ENCODE measurements around the gene PYGM.

Gene PYGM

GRCh38 chr11:64752175-64752970 lies 7.4 kb downstream of the PYGM start:
- DNase-seq, result no peak

- DNase-seq, result no peak
Observed at GRCh38 chr11:64751580-64751979, 8.2 kb downstream of the PYGM start.

GRCh38 chr11:64751136-64751535 lies 8.6 kb downstream of the PYGM start:
- no peak for DNase-seq

GRCh38 chr11:64750361-64751054 lies 9.3 kb downstream of the PYGM start:
- DNase-seq, result no peak

DNA sequence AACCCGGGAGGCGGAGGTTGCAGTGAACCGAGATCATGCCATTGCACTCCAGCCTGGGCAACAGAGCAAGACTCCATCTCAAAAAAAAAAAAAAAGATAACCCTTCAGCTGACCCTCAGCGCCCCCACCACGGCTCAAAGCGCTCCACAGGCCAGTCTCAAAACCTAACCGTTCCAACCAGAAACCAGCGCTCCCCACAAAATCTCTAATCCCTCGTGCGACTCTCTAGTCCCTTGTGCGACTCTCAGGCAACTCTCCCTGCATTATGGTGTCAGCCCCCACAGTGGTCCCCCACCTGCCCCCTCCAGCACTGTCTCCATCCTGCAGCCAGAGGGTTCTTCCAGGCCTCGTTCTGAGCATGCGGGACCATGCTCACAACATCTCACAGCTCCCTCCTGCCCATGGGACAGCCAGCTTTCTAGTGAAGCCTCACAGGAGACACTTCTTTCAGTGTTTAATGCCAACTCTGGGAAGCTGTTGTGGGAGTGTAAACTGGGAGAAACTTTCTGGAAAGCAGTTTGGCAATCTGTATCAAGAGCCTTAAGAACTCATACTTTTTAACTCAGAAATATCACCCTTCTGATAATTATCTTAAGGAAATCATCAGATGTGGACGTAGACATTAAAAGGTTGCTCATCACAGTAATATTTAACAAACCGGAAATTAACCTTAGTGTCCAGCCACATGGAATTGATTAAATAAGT lies 11.7 kb downstream of the PYGM start:
- peak; percentile 85 for DNase-seq

DNA sequence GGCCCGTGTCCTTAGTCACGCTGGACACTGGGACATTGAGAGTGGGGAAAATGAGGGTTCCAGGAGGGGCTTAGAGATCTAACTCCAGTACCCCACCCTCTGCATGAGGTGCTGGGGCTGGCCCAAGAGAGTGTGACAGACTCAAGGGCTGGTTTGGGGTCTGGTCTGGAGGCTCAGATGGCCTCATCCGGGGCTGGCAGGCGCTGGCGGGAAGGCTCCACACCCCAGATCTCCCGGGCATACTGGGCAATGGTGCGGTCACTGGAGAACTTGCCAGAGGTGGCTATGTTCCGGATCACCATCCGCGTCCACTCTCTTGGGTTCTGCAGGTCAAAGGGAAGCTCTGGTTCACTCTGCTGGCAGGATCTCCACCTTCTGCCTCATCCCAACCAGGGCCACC lies 13.3 kb downstream of the PYGM start:
- no peak for DNase-seq

- DNase-seq, result no peak
Observed at GRCh38 chr11:64745521-64746328, 14.0 kb downstream of the PYGM start.

- DNase-seq, result no peak
Observed at GRCh38 chr11:64745189-64745520, 14.6 kb downstream of the PYGM start.

GRCh38 chr11:64744544-64745188 lies 15.1 kb downstream of the PYGM start:
- no peak for DNase-seq

GRCh38 chr11:64743591-64744543 lies 15.9 kb downstream of the PYGM start, which contains the start of gene RASGRP2:
RASGRP2 (minus strand) TSS chr11:64744142; CDS start chr11:64742866, 1,276 bp downstream.
- no peak for DNase-seq

DNA sequence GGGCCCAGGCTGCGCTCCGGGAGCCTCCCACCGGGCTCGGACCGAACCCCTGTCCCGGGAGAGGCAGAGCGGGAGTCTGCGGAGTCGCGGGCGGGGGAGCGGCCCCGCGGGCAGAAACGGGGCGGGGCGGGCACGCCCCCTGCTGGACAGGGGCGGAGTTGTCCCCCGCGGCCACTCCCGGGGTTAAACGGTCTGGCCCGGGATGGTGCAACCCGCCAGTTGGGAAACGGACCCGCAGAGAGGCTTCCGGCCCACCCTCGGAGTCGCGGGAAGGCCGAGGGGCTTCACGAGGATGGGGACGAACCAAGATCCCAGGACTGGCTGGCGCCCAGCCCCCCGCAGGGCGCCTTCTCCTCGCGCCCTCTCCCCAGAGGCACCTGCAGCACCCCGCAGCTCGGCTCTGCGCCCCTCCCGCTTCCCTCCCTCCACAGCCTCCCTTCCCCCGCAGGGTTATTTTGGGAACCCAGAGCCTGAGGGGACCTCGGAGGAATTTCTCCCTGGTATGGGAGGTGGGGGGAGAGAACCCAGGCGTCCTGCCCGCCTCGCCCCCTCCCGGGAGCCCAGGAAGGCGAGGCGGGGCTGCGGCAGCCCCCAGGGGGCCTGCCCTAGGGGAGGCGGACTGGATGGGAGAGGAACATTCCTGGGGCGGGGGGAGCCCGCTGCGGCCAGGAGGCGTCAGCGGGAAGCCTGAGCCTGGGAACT lies 16.7 kb downstream of the PYGM start:
- no peak for DNase-seq

DNA sequence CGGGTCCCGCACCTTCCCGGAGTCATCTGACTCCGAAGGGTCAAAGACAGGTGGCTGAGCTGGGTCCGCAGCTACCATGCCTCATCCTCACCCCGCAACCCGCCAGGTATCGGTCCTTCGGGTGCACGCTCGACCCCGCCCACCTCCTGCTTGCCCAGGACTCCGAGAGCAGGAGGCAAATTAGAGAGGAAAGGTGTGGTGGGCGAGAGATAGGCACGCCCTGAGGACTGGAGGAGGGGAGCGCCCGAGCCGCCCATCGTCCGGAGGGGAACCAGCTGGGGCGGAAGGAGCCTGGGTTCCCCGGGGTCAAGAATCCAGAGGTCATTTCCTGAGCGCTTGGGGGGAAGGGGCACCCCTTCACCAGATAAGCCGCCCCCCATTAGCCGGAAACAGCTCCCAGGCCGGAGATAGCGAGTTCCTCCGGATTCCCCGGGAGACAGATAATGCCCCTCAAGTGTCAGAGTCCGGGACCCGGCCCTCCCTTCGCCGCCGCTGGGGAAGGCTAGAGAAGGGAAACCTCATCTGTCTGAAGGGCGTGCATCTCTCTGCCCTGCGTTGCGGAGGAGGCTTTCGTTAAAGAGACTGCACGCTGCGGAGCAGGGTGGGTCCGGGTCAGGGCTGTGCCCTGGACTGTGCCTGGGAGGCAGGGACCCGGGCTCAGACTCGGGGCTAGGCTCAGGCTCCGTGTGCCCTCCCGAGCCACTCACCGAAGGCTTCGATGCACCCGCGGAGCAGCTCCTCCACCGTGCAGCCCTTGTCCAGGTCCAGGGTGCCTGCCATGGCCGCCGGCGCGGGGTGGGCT lies 17.5 kb downstream of the PYGM start:
- no peak for DNase-seq

- DNase-seq, result no peak
Observed at GRCh38 chr11:64741375-64742086, 18.2 kb downstream of the PYGM start.

GRCh38 chr11:64739871-64740270 lies 19.9 kb downstream of the PYGM start:
- DNase-seq, result no peak

DNA sequence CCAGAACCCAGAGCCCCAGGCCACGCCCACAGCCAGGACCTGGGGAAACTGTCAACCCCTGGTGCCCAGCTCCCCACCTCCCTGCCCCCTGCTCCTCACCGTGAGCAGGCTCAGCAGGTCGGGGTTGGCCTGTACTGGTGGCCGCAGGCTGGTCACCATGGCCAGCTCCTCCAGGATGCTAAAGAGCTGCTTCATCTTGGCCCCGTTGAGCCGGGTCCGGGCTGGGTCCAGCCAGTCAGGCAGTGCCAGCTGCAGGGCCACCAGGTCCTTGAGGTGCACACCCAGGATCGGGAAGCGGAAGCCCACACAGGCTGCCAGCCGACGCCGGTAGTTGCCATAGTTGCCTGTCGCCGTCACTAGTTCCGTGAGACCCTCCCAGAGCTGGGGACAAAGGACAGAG lies 23.1 kb downstream of the PYGM start:
- DNase-seq, result no peak

GRCh38 chr11:64735725-64736259 lies 24.0 kb downstream of the PYGM start:
- DNase-seq, result no peak

DNA sequence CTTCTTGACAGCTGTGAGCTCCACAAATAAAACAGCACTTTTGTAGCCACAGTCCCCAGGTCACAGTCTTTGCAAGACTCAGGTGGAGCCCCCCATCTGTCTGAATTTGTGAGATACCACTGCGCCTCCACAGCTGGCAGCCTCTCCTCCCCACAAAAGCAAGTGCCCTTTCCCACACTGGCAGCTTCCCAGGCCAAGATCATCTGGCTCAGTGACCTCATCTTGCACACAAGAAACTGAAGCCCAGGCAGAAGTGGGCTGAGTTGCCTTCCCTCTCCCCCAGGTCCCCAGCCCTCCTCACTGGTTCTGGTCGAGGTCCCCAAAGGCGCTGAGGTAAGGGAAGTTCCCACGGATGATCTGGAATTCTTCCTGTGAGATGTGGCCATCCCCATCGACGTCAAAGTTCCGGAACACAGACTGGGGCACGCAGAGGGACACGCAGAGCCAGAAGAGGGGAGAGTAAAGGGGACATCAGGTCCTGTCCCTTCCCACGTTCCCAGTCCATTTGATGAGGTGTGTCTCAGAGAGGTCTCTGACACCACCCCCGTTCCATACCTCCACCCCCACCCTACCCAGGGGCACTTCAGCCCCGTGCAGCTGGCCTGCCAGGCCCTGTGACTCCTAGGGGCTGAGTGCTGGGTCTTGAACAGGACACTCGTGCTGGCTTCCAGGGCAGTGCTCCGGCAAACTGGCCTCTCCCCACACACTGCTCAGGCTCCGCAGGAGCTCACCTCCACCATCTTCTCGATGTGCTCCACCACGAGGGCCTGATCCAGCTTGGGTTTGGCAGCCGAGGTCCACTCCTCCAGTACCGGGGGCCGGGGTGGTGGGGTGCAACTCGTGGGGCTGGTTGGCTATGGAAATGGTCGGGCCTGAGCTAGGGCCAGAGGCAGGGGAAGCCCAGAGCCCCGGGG lies 24.7 kb downstream of the PYGM start:
- DNase-seq, result no peak

GRCh38 chr11:64731601-64732000 lies 28.2 kb downstream of the PYGM start:
- DNase-seq, result no peak

Data from fibroblast of upper back skin (primary cell).